ENCODE measurements around the gene LNX2. TPM values are rescaled to one million over a fixed set of nuclear protein-coding genes. Genes with fewer than 3 reads are reported as not detected.
"Not testable (repeated sequence)": the region's sequence is repeated elsewhere in the genome, so short reads cannot be mapped to it uniquely, and the experiment has no call there.

Gene LNX2
- total RNA-seq, 2 donors from 2014 or later: 22.4 to 30.3 TPM

DNA sequence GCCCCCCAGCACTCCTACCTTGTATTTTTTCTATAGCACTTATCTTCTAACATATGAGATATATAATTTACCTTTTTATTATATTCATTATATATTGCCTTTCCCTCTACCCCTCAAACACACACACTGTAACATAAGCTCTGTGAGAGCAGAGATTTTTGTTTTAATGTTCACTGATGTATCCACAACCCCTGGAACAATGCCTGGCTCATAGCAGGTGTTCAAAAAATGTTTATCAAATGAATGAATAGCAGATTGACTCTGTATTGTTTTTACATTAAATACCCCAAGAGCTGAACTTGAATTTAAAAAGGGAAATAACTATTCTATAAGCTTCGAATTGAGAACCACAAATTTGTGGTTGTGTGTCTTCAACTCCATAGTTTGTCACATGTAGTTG lies 12.3 kb upstream of the LNX2 start:
- Histone ChIP-seq H3K9ac (ENCODE audit: low read depth in 2 of 2, low read length in 2 of 2) (no peak overlapping the region), H3K9me3 (no peaks in the 10 kb centered on the region), H3K27ac (no peak overlapping the region), H3K4me1 (no peaks in the 10 kb centered on the region), H3K36me3 (no peaks in the 10 kb centered on the region), H3K27me3 (no peaks in the 10 kb centered on the region), H3K4me3 (no peak overlapping the region)
- TF ChIP-seq, protein P1, sequence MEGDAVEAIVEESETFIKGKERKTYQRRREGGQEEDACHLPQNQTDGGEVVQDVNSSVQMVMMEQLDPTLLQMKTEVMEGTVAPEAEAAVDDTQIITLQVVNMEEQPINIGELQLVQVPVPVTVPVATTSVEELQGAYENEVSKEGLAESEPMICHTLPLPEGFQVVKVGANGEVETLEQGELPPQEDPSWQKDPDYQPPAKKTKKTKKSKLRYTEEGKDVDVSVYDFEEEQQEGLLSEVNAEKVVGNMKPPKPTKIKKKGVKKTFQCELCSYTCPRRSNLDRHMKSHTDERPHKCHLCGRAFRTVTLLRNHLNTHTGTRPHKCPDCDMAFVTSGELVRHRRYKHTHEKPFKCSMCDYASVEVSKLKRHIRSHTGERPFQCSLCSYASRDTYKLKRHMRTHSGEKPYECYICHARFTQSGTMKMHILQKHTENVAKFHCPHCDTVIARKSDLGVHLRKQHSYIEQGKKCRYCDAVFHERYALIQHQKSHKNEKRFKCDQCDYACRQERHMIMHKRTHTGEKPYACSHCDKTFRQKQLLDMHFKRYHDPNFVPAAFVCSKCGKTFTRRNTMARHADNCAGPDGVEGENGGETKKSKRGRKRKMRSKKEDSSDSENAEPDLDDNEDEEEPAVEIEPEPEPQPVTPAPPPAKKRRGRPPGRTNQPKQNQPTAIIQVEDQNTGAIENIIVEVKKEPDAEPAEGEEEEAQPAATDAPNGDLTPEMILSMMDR (IDR thresholded peaks at IDR 0.05): no peak
- intact Hi-C loops (cut with DNase I): no loop called here
- no peak for DNase-seq

DNA sequence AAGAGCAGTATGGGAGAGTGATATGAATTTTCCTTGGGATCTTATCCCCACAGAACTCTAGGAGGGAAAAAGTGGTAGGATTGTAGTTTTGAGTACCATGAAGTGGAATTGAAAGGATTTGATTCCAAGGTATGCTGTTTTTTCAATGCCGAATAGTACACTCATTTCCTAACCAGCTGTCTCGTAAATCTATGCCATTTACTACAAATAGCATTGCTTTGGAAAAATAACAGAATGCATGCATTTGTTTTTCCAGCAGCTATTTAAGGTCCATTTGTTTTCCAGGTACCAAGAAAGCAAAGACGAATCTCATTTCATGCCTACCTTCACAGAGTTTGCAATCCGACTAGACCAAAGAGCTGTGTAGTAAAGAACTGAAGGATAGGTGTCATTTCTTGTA lies 11.9 kb upstream of the LNX2 start:
- TF ChIP-seq, protein P1 (IDR thresholded peaks at IDR 0.05): no peak

DNA sequence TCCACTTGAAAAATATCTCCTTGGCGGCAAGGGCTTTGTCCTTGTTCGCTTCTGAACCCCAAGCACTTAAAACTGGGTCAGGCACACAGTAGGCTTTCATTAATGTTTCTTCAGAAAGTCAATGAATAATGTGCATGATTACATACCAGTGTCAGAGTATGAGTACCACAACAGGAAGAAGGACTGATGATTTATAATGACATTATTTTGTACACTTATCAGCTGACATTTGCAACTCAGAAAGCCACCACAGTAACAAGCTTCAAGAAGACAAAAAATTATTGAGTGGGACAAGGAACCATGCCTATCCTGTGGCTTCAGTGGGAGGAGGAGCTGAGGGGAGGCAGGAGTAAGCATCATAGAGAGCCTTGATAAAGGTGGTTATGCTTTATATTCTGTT lies 11.3 kb upstream of the LNX2 start:
- no peaks in the 10 kb centered on the region for H3K36me3 ChIP-seq
- no peaks in the 10 kb centered on the region for H3K9me3 ChIP-seq
- no peak for DNase-seq
- H3K27ac ChIP-seq: no peak overlapping the region
- H3K4me3 ChIP-seq: no peak overlapping the region
- intact Hi-C loops (cut with DNase I): no loop called here
- TF ChIP-seq, protein P1 (IDR thresholded peaks at IDR 0.05): no peak
- H3K4me1 ChIP-seq: no peaks in the 10 kb centered on the region
- no peaks in the 10 kb centered on the region for H3K27me3 ChIP-seq
- H3K9ac ChIP-seq (ENCODE audit: low read depth in 2 of 2, low read length in 2 of 2): no peak overlapping the region

More for the DNA sequence above, 11.9 kb upstream of the LNX2 start:
- intact Hi-C loops (cut with DNase I): no loop called here
- no peaks in the 10 kb centered on the region for H3K9me3 ChIP-seq
- no peak for DNase-seq
- H3K27ac ChIP-seq: no peak overlapping the region
- H3K4me3 ChIP-seq: no peak overlapping the region
- no peaks in the 10 kb centered on the region for H3K36me3 ChIP-seq
- H3K27me3 ChIP-seq: no peaks in the 10 kb centered on the region
- H3K4me1 ChIP-seq: no peaks in the 10 kb centered on the region
- no peak overlapping the region for H3K9ac ChIP-seq (ENCODE audit: low read depth in 2 of 2, low read length in 2 of 2)

DNA sequence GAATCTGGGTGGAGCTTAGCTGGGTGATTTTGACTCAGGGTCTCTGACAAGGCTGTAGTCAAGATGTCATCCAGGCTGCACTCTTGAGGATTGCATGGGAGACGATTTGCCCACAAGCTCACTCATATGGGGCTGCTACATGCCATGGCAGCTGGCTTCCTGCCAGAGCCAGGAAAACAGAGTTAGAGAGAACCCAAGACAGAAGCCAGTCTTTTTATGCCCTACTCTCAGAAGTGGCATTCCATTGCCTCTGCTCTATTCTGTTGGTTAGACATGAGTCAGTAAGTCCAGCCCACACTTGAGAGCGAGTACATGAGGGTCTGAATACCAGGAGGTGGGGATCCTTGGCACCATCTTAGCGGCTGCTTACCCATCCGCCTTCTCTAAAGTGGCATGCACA lies 10.8 kb upstream of the LNX2 start:
- no peak overlapping the region for H3K27ac ChIP-seq
- H3K4me1 ChIP-seq: no peaks in the 10 kb centered on the region

DNA sequence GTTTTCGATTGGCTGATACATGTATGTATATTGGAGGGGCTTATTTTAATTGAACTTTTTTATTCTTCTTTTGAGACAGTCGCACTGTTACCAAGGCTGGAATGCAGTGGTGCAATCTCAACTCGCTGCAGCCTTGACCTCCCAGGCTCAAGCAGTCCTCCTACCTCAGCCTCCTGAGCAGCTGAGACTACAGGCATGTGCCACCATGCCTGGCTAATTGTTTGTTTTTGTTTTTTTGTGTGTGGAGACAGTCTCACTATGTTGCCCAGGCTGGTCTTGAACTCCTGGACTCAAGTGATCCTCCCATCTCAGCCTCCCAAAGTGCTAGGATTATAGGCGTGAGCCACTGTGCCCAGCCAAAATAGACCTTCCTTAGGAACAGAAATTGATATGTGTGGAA lies 8.4 kb upstream of the LNX2 start:
- H3K36me3 ChIP-seq; H3K9ac ChIP-seq (ENCODE audit: low read depth in 2 of 2, low read length in 2 of 2); H3K27ac ChIP-seq; H3K9me3 ChIP-seq; H3K4me3 ChIP-seq; H3K4me1 ChIP-seq; DNase-seq; H3K27me3 ChIP-seq: not testable (repeated sequence)
- intact Hi-C loops (cut with DNase I): loop anchor here (10.0 kb wide), 1 partner anchor 204 kb away; the partner anchor contains the start of gene GTF3A

More for the DNA sequence above, 10.8 kb upstream of the LNX2 start:
- Histone ChIP-seq H3K36me3 (no peaks in the 10 kb centered on the region), H3K9ac (ENCODE audit: low read depth in 2 of 2, low read length in 2 of 2) (no peak overlapping the region), H3K4me3 (no peak overlapping the region), H3K9me3 (no peaks in the 10 kb centered on the region), H3K27me3 (no peaks in the 10 kb centered on the region)
- TF ChIP-seq, protein P1 (IDR thresholded peaks at IDR 0.05): no peak
- intact Hi-C loops (cut with DNase I): no loop called here
- no peak for DNase-seq

DNA sequence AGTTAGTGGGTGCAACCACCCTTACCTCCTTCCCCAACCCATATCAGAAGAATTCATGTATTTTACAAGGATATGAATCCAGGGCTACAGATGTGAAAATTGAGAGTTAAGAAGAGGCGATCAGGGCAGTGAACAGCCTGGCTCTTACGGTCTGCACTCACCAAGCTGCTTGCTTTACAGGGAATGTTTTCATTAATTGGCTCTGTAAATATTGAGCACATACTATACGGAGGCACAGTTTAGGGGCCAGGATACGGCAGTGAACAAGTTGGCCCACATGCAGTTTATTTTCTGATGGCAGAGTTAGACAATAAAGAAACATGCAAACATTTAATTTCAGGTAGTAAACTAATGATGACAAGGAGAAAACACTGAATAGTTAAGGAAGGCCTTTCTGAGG lies 7.8 kb upstream of the LNX2 start:
- no peak for DNase-seq
- H3K27me3 ChIP-seq: no peaks in the 10 kb centered on the region
- no peaks in the 10 kb centered on the region for H3K9me3 ChIP-seq
- intact Hi-C loops (cut with DNase I): loop anchor here (10.0 kb wide), 1 partner anchor 203 kb away; the partner anchor contains the start of gene GTF3A
- no peak overlapping the region for H3K9ac ChIP-seq (ENCODE audit: low read depth in 2 of 2, low read length in 2 of 2)
- TF ChIP-seq, protein P1 (IDR thresholded peaks at IDR 0.05): no peak
- H3K4me3 ChIP-seq: no peak overlapping the region
- H3K4me1 ChIP-seq: peaks cover 9% of the 10 kb centered on the region
- no peaks in the 10 kb centered on the region for H3K36me3 ChIP-seq
- H3K27ac ChIP-seq: no peak overlapping the region
